ENCODE data around the gene RGS6.

The RGS6 gene

DNA sequence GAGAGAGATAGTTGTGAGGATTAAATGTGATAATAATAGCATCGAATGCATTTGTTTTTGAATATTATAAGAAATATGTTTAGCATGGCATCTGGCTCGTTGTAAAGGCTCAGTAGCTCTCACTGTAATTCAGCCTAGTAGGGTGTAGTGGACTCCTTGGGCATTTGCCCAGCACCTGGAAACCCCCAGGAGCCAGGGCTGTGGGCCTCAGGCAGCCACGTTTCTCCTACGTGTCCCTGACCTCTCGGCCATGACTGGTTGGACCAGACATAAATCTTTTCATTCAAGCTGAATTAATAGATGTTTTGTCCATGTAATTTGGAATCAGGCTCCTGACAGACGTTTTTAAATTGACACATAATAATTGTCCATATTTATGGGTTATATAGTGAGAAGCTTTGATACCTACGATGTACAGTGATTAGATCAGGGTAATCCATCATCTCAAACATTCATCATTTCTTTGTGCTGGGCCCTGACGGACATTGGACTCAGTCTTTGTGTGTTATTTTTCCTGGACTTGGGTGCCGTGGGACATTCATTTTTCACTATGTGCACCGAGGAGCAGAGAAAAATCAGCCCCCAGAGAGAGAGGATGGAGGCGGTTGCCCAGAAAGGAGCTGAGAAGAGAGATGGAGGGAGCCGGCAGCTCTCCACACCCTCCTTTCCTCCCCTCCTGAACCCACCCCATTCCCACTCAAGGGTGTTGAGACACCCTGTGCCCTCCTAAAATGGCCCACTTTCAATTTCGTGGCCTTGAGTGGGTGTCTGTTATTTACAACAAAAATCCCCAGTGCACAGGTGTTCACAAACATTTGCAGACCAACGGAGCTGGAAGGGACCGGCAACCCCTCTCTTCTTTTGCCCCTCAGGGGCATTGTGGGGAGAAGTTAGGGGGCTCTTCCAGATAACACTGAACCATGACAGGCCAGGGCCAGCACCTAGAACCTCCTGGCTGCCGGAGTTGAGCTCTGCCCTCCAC lies 665.3 kb downstream of the RGS6 start:
- DNase-seq = no peak

DNA sequence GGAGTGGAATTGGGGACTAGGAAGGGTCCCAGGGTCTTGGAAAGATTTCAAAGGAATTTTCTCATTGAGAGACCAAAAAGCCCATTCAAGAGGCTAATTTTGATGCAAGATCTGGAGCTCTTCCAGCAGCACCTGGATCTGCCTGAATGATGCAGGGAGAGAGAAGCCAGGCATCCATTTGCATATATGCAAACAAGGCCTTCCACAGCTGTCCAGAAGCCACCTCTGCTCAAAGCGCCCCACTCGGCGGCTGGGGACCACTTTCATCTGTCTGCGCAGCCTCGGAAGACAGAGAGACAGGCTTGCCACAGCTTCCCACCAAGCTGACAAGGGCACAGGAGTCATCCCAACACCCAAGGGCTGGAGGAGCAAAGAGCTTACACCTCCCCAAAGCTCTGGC lies 666.1 kb downstream of the RGS6 start:
- DNase-seq = no peak

DNA sequence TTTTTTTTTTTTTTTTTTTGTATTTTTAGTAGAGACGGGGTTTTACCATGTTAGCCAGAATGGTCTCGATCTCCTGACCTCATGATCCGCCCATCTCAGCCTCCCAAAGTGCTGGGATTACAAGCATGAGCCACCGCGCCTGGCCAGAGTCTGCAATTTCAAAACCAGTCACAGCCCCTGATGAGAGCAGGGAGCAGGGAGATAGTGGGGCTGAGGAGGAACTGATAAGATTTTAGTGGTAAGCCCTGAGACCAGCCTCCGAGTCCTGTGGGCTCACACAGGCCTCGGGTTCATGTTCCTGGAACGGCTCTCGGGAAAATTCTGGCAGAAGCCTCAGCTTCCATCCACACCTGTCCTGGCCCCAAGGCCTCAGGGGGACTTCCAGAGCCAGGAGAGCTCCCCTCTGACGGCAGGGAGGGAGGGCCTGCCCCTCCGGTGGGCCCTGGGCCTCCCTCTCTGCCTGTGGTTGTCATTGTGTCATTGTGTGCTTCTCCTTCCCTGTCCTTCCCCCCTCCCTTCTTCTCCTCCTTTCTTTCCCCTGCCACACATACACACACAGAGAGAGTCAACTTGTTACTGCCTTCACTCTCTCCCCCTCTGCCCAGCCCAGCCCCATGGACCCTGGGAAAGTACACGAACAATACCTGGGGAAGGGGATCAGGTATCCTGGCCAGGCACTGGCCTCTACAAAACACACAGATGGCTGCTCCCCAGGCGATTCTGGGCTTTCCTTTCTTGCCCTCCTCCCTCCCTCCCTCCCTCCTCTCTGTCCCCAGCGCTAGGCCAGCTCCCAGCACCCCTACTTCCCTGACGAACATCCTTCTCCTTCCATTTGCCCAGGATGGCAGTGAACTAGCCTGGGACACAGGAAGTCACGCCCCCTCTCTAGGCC lies 667.6 kb downstream of the RGS6 start:
- DNase-seq = no peak

DNA sequence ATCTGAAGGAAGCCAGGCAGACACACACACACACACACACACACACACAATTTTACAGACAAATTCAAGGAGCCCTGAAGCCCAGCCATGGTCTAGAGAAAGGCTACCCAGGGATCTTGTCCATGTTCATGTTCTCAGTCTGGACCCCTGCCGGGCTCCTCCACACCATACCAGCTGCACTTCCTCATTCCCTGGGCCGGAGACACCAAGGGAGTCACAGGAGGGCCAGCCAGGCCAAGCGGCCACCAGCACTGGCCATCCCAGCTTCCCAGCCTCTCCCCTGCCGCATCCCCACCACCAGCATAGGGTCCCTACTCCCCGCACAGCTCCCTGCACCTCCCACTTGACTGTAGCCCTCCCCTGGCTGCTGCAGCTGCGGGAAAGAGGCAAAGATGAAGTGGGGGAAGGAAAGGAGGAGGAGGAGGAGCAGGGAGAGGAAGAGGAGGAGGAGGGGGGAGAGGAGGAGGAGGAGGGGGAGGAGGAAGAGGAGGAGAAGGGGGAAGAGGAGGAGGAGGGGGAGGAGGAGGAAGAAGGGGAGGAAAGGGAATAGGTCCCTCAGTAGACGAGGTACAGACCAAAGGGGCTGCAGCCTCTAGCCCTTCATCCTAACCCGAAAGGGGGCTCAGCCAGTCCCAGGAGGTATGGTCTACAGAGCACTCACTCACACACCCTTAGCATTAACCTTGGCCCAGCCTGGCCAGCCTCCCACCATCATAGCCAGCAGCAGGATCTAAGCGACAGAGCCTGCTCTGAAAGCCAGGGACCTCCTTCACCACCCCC lies 668.5 kb downstream of the RGS6 start:
- no peak for DNase-seq

DNA sequence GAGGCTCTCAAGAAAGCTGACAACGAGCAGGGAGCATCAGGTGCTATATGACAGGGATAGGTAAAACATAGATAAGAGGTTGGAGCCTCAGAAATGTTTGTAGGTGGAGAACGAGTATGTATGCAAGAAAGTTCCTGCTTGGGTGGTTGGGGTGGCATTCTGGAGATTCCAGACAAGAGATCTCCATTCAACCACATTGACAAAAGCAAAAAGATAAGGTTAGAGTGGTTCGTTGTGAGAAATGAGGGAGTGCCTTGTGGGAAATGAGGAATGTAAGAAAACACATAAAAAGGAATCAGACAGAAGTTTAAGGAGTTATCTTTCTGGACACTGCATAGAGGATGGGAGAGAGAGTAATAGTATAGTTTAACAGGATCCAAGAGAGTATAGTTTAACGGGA lies 671.4 kb downstream of the RGS6 start:
- no peak for DNase-seq

DNA sequence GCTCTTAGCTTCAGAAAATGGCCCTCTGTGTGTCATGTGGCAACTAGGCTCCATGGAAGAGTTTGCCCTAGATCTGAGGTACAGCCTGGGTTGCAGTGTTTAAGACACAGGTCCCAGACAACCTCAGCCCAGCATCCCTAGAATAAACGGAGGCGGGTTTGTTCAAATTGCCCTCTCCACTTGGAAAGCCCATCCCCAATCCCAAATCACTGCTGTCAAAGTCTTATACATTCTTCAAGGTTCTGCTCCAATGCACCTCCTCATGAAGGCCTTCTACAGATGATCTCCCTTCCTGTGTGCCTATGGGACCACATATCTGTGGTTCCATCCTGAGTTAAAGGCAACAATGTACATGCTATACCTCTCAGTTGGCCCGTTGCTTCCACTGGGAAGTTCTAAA lies 671.9 kb downstream of the RGS6 start:
- DNase-seq = no peak

DNA sequence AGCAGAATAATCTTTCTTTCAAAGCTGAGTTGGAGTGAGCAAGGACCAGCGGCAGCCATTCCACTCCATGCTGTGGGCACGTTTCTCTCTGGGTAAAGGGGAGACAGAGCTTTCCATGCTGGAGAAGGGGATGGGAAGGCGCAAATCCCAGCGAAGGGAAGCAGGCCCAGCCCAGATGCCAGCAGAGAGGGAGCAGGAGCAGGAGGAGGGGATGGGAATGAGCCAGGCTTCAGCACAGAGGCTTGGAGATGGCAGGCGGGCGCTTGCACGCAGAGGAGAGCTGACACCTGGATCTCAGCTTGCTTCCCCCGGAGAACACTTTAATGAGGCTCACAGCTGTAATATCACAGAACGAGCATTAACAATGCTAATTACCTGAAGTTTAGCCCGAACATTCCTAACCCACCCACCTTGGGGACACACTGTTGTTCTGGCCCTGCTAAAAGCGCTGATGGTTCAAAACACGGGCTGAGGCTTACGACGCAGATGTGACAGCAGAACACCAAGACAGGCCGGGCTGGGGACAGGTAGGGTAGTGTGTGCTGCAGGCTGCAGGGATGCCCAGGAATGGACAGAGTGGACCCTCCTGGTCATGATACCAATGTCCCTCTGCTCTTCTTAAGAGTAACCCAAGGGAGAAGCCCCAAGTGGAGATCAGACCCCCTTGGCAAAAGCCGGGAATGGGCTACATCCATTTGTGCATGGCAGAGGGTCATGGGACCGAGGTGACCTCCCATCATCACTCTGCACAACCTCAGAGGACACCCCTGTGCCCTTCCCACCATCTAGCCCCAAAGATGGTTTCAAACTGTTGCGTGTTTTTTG lies 673.1 kb downstream of the RGS6 start:
- no peak for DNase-seq

DNA sequence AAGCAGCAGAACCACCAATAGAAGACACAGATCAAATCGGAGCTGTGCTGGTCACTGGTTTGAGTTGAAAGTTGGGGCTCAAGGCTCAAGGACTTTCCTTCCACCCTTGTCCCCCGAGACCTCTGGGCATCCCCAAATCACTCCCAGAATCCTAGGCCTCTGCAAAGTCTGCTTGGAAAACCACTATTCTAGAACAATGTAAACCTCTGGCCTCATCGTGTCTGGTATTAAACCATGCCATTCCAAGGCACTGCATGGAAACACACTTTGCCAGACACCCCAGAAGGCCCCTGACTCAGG lies 673.6 kb downstream of the RGS6 start:
- DNase-seq = no peak

DNA sequence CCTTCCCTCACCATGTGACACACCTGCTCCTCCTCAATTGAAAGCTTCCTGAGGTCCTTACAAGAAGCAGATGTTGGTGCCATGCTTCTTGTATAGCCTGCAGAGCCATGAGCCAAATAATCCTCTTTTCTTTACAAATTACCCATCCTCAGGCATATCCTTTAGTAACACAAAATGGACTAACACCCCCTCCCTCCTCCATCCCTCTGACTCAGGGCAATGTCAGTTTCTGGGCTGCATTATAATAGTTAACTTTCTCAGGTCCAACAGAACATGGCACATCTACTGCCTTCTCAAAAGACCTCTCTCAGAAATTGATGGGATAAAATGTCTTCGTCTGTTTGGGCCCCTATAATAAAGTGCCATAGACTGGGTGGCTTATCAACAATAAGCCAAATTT lies 674.6 kb downstream of the RGS6 start:
- no peak for DNase-seq

DNA sequence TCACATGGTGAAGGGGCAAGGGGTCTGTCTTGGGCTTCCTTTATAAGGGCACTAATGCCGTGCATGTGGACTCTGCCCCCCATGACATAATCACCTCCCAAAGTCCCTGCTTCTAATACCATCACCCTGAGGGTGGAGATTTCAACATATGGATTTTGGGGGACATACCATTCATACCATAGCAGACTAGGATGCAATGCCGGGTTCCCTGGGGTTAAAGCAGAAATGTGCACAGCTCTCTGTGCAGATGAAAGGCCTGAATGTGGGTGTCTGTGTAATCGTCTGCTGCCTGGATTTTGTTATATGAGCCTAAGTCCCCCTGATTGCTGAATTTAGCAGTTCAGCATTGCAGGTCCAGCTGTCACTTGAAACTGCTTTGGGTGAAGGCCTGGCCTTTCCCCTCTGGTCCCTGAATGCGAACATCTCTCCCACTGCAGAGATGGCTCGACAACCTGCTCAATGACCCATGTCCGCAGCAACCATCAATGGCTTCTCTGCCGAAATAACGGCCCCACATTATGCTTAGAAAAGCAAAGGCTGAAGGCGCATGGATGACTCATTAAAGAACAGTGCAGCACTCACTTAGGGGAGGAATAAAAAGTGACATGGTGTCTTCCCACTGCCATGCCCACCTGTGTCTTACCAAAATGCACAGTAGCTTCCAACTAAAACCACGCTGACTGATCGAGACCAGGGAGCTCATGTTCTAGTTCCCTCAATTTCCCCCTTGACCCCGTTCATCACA lies 675.3 kb downstream of the RGS6 start:
- DNase-seq = no peak

DNA sequence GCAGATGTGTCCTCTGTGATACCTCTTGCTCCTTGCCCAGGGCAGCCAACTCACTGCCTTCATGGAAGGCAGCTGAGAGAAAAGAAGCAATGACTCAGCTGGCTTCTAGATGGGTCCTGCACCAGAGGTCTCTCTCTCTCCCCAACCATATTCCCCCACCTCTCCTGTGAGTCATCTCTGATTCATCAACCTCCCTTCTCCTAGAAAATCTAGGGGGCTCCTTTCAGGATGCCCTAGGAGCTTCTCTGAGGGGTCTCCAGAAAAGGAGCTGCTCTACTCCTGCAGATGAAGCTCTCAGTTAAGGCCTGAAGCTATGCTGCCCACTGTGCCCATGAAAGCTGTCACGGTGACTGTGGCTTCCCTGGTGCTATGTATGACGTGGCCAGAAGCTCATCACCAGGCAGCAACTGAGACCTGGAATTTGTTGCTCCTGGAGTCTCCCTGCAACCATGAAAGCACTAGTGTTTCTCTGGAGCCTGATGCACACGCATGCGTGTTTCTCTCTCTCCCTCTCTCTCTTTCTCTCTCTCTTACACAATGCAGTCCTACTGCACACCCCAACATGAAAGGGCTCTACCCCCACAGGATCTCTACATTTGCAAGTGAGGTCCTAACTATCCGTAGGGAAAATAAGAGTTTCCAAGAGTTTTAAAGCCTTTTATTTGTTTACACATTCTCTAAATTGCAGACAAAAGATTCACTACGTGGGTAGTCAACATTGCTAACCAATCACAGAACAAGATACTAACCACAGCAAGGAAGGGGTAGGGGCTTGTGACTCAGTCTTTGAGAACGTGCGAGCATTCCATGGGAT lies 676.4 kb downstream of the RGS6 start:
- no peak for DNase-seq

DNA sequence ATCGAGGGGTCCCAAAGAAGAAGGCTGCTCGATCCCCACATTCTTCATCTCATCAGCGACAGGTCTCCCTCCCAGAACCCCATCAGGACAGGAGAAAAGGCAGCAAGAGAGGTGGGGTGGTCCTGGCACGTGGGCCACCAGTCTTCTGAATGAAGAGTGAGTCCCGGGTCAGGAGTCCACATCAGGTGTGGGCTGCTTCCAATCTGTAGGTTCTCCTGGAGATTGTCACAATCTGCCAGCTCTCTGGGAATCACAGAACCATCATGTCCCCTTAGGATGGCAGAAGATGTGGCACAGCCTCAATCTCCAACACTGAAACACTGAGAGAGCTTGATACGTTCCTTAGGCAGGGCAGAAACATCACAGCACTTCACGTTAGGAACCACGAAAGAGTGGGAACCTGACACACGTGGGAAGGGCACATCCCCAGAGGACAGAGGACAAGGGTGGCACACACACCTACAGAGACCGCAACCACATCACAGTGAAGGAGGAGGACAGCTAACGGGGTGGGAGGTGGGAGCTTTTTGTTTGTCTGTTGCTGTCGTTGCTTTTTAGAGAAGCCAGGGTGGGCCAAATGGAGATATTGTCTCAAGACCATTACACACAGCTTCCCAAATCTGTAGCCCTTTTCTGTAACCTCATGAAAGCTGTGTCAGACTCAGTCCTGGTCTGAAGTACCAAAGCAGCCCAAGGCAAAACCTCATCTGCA lies 677.1 kb downstream of the RGS6 start:
- no peak for DNase-seq

DNA sequence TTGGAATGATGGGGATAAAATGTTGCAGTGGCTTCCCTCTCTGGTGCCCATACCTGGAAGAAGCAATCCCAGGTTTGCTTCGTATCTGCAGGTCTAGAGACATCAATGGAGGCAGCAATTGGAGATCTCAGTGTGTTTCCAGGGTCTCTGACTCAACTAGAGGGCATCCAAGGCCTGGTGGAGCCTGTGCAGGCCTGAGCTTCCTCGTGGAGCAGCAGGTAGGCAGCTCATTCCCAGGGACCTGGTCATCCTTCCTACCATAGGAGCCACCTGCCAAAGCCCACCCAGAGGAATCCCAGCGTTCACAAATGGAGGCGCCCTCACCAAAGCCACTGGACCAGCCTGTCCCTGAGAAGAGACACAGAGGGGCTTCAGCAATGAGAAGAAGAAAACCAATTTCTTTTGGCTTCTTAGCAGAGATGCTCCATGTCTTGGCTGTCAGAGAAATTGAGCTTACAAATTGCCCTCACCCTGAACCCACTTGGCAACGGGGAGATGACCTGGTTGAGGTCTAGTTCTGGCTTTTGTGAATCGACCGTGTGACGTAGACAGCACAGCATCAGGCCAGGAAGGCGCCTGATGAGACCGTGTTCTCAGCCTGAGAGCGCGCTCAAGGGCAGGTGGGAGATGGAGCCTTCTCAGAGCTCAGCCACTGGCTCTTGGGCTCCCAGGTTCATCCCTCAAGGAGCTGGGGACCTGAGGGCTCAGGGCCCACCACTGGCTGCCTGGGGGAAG lies 678.0 kb downstream of the RGS6 start:
- no peak for DNase-seq

DNA sequence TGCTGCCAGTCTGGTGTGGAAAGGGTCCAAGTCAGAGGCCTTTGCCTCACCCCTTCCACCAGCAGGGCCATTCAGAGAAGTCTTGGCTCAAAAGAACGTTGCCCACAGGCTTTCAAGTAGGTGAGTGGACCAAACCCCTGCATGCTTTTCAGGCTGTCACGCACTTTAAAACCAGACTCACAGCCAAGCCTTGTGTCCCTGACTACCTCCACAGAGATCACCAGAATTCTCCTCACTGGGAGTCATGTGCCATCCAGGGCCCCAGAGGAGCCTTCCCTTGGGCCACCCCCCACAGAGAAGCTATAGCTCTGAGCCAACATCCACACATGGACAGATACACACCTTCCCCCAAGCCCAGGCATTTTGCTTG lies 678.6 kb downstream of the RGS6 start:
- DNase-seq = no peak

DNA sequence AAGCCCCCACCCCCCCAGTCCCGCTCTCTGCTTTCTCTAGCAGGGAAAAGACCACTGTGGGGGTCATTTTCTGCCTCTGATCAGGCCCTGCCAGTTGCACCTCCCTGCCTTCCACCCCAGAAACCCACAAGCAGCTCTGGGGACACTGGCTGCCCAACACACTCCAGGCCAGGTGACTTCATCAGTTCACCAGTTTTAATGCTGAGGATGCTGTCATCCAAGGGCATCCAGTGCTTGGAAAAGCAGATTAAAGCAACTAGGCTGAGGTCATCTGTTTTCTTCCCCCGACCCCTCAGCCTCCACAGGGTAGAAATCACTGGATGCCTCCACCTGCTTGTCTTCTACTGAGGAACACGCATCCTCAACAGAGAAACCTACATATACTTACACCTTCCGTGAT lies 679.3 kb downstream of the RGS6 start:
- no peak for DNase-seq

DNA sequence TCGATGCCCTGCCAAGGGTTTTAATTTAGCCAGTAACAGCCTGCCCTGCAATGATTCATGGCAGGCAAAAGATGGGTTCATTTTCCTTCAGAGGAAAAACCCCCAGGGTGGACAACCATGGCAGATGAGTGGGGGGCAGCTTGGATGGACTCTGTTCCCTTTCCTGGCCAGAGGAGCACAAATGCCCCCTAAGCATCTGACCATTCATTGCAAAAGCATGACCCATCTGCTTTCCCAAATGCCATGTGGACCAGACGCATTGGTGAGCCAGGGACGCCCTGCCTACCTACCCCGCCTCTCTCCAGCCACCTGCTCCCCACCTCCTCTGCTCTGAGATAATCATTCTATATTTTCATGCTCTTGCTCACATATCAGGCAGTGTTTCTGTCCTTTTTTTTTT lies 679.8 kb downstream of the RGS6 start:
- no peak for DNase-seq

DNA sequence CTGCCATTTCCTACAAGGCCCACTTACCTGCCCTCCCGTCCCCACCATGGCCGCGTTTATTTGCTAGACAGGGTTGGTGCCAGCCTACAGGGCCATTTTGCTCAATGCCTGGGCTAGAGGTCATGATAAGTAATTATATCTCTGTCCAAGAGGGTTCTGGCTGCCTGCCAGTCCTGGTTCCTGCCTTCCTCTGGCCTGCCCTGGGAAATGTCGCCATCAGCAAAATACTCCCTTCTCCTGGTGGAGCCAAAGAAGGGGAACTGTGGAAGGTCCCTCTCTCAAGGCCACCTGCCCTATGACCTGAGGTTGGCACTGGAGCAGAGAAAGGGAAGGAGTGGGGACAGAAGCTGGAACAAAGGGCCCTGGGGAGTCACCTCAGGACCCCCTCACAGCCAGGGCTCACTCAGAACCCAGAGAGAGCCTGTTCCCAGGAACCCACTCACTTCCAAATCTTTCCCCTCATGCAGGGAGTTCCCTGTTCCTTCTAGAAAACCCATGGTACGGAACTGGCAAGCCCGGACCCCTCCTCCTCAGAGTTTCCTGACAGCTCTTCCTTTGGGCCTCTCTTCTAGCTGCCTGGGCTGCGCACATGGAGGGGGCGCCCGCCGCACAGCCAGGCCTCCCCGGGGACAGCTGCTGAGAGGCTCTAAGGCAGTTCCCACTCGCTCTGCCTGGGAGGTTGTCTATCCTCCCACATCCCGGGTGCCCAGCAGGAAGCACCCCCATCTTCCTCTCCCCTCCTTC lies 681.2 kb downstream of the RGS6 start:
- DNase-seq = no peak

DNA sequence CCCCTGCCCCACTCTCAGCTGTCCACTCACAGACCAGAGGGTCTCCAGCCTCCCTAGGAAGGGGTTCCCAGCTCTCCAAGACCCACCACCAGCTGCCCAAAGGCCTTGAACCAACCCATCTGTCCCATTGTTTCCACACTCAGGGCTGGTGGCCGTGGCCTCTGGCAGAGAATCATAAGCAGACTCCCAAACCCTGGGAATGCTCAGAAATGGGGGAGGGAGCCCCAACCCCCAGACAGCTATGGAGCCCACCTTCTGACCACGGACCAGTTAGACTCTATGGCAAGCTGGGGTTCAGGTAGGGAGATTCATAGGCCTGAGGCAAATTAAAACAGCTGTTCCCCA lies 681.7 kb downstream of the RGS6 start:
- no peak for DNase-seq

DNA sequence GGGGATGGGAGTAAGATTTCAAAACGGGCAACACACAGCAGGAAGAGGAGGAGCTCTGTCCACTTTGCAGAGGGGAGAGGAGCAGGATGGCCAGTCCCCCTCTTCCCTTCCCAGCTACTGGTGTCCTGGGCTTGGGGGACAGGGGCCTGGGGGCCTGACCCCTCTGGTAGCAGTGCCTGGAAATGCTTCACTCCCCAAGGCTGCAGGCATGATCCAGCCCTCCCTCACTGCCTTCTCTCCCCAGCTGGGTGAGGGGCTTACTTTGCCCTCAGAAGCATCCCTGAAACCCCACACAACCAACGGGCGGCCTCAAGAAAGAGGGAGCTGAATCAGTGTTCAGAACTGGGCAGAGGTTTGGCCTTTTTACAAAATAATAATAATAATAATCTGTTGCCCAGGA lies 682.1 kb downstream of the RGS6 start:
- no peak for DNase-seq
